ENCODE results near the gene FRMD3.

Gene FRMD3

GRCh38 chr9:83431101-83432060 is 106.8 kb downstream of the FRMD3 start:
- Histone ChIP-seq H3K27me3 (replicated peaks; ENCODE audit: control insufficient read depth, insufficient read depth, low read length, poor library complexity, severe bottlenecking) (no peaks in the 10 kb centered on the region), H3K4me3 (ENCODE audit: insufficient read depth, low read depth, low read length, poor library complexity, severe bottlenecking) (no peak overlapping the region), H3K4me1 (ENCODE audit: control insufficient read depth, insufficient read depth, low read length, poor library complexity, severe bottlenecking) (no peaks in the 10 kb centered on the region), H3K9me3 (ENCODE audit: control insufficient read depth, low read length) (no peaks in the 10 kb centered on the region), H3K27ac (ENCODE audit: insufficient read depth, low read length, poor library complexity, severe bottlenecking) (no peak overlapping the region), H3K36me3 (ENCODE audit: control insufficient read depth, insufficient read depth, low read length) (no peaks in the 10 kb centered on the region)
- DNase-seq, result no peak

DNA sequence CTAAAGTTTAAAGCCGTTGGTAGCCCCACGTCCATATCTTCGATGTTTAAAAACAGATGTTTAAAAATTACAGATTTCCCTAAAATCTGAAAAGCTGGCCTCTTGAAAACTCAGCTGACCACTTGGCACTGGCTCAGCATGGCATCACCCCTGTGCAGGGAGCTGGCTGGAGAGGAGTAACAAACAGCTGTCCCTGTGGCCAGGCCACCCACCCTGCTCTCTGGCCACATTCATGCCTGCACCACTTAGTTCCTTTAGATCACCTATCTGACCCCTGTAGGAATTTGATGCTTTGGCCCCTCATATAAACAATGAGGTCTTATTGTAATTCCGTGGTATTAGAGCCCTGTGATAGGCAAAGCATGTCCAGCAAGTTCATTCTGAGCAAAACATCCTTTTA is 107.5 kb downstream of the FRMD3 start:
- Histone ChIP-seq H3K4me1 (ENCODE audit: control insufficient read depth, insufficient read depth, low read length, poor library complexity, severe bottlenecking) (no peaks in the 10 kb centered on the region), H3K27ac (ENCODE audit: insufficient read depth, low read length, poor library complexity, severe bottlenecking) (no peak overlapping the region), H3K36me3 (ENCODE audit: control insufficient read depth, insufficient read depth, low read length) (no peaks in the 10 kb centered on the region), H3K4me3 (ENCODE audit: insufficient read depth, low read depth, low read length, poor library complexity, severe bottlenecking) (no peak overlapping the region), H3K27me3 (replicated peaks; ENCODE audit: control insufficient read depth, insufficient read depth, low read length, poor library complexity, severe bottlenecking) (no peaks in the 10 kb centered on the region), H3K9me3 (ENCODE audit: control insufficient read depth, low read length) (no peaks in the 10 kb centered on the region)
- DNase-seq, result no peak

DNA sequence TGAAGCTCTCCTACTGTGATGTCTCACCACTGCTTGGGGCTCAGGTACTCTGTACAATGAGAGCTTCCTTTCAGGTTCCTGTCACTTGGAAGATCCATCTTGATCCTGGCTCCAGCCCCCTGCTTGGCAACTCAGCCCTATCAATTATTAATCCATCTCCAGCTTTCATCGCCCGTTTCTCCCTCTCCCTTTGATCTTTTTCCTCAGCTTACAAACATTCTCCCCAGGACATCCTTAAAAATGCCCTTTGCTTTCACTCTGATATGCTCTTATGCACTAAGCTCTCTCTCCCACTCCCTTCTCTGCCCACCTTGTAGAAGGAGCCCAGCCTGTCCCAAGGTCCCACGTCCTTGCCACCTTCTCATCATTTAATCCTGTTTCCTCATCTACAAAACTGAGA is 109.0 kb downstream of the FRMD3 start:
- Histone ChIP-seq H3K9me3 (ENCODE audit: control insufficient read depth, low read length) (no peaks in the 10 kb centered on the region), H3K4me1 (ENCODE audit: control insufficient read depth, insufficient read depth, low read length, poor library complexity, severe bottlenecking) (no peaks in the 10 kb centered on the region), H3K27me3 (replicated peaks; ENCODE audit: control insufficient read depth, insufficient read depth, low read length, poor library complexity, severe bottlenecking) (no peaks in the 10 kb centered on the region), H3K27ac (ENCODE audit: insufficient read depth, low read length, poor library complexity, severe bottlenecking) (no peak overlapping the region), H3K4me3 (ENCODE audit: insufficient read depth, low read depth, low read length, poor library complexity, severe bottlenecking) (no peak overlapping the region), H3K36me3 (ENCODE audit: control insufficient read depth, insufficient read depth, low read length) (no peaks in the 10 kb centered on the region)
- DNase-seq, result no peak

DNA sequence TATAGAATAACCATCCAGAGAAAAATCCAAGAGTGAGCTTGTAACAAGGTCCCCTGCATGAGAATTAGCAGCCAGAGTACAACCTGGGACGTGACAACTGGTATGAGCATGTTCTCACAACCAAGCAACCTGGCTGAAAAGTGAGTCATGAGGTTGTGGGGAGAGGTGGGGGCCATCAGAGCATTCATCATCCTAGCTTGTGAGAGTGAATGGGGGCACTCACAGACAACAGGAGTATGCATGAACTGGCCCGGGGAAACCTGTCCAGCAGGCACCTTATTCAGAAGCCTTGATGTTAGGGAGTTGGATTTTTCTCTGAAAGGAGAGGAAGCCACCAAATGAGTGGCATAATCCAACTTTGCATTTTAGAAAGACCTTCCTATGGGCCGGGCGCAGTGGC is 113.0 kb downstream of the FRMD3 start:
- Histone ChIP-seq H3K27me3 (replicated peaks; ENCODE audit: control insufficient read depth, insufficient read depth, low read length, poor library complexity, severe bottlenecking) (no peaks in the 10 kb centered on the region), H3K4me3 (ENCODE audit: insufficient read depth, low read depth, low read length, poor library complexity, severe bottlenecking) (no peak overlapping the region), H3K27ac (ENCODE audit: insufficient read depth, low read length, poor library complexity, severe bottlenecking) (no peak overlapping the region), H3K9me3 (ENCODE audit: control insufficient read depth, low read length) (no peaks in the 10 kb centered on the region), H3K36me3 (ENCODE audit: control insufficient read depth, insufficient read depth, low read length) (no peaks in the 10 kb centered on the region), H3K4me1 (ENCODE audit: control insufficient read depth, insufficient read depth, low read length, poor library complexity, severe bottlenecking) (no peaks in the 10 kb centered on the region)
- no peak for DNase-seq

DNA sequence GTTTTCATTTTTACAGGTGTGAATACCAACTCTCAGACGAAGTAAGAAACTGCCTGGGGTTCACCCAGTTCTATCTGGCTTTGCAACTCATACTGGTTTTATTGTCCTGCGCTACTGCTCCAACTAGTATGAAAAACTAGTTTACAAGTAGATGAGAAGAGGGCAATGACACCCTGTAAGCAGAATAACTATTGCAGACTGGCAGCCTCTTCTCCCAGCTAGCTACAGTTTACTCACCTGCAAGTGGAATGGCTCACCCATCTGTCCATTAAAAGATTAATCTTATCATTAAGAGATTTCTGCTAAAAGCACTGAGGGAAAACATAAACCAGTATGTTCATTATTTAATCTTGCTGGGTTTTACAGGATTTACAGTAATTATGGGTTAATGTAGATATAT is 113.4 kb downstream of the FRMD3 start:
- no peak overlapping the region for H3K4me3 ChIP-seq (ENCODE audit: insufficient read depth, low read depth, low read length, poor library complexity, severe bottlenecking)

GRCh38 chr9:83423815-83424707 is 114.1 kb downstream of the FRMD3 start:
- H3K4me3 ChIP-seq (ENCODE audit: insufficient read depth, low read depth, low read length, poor library complexity, severe bottlenecking), result no peak overlapping the region
- no peaks in the 10 kb centered on the region for H3K9me3 ChIP-seq (ENCODE audit: control insufficient read depth, low read length)
- H3K27me3 ChIP-seq (replicated peaks; ENCODE audit: control insufficient read depth, insufficient read depth, low read length, poor library complexity, severe bottlenecking), result no peaks in the 10 kb centered on the region
- H3K36me3 ChIP-seq (ENCODE audit: control insufficient read depth, insufficient read depth, low read length), result no peaks in the 10 kb centered on the region
- H3K4me1 ChIP-seq (ENCODE audit: control insufficient read depth, insufficient read depth, low read length, poor library complexity, severe bottlenecking), result no peaks in the 10 kb centered on the region
- no peak for DNase-seq
- H3K27ac ChIP-seq (ENCODE audit: insufficient read depth, low read length, poor library complexity, severe bottlenecking), result no peak overlapping the region

More for the DNA sequence above, 113.4 kb downstream of the FRMD3 start:
- Histone ChIP-seq H3K36me3 (ENCODE audit: control insufficient read depth, insufficient read depth, low read length) (no peaks in the 10 kb centered on the region), H3K27me3 (replicated peaks; ENCODE audit: control insufficient read depth, insufficient read depth, low read length, poor library complexity, severe bottlenecking) (no peaks in the 10 kb centered on the region), H3K9me3 (ENCODE audit: control insufficient read depth, low read length) (no peaks in the 10 kb centered on the region), H3K27ac (ENCODE audit: insufficient read depth, low read length, poor library complexity, severe bottlenecking) (no peak overlapping the region), H3K4me1 (ENCODE audit: control insufficient read depth, insufficient read depth, low read length, poor library complexity, severe bottlenecking) (no peaks in the 10 kb centered on the region)
- DNase-seq, result no peak

- Histone ChIP-seq H3K27ac (ENCODE audit: insufficient read depth, low read length, poor library complexity, severe bottlenecking) (no peak overlapping the region), H3K27me3 (replicated peaks; ENCODE audit: control insufficient read depth, insufficient read depth, low read length, poor library complexity, severe bottlenecking) (no peaks in the 10 kb centered on the region), H3K4me3 (ENCODE audit: insufficient read depth, low read depth, low read length, poor library complexity, severe bottlenecking) (no peak overlapping the region), H3K4me1 (ENCODE audit: control insufficient read depth, insufficient read depth, low read length, poor library complexity, severe bottlenecking) (no peaks in the 10 kb centered on the region), H3K36me3 (ENCODE audit: control insufficient read depth, insufficient read depth, low read length) (no peaks in the 10 kb centered on the region), H3K9me3 (ENCODE audit: control insufficient read depth, low read length) (no peaks in the 10 kb centered on the region)
- DNase-seq, result no peak
Measured at GRCh38 chr9:83422527-83422926, 115.7 kb downstream of the FRMD3 start.

DNA sequence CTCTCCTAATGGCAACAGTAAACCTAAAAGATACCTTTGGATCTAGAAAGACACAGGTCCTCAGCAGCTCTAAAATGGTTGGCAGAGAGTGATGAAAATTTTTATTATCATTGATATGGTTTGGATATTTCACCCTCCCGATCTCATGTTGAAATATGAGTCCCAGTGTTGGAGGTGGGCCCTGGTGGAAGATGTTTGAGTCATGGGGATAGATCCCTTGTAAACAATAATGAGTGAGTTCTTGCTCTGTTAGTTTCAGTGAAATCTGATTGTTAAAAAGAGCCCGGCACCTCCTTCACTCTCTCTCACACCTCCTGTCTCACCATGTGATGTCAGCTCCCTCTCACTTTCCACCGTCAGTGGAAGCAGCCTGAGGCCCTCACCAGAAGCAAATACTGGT is 117.7 kb downstream of the FRMD3 start:
- Histone ChIP-seq H3K36me3 (ENCODE audit: control insufficient read depth, insufficient read depth, low read length) (no peaks in the 10 kb centered on the region), H3K9me3 (ENCODE audit: control insufficient read depth, low read length) (no peaks in the 10 kb centered on the region), H3K4me3 (ENCODE audit: insufficient read depth, low read depth, low read length, poor library complexity, severe bottlenecking) (no peak overlapping the region), H3K27me3 (replicated peaks; ENCODE audit: control insufficient read depth, insufficient read depth, low read length, poor library complexity, severe bottlenecking) (no peaks in the 10 kb centered on the region), H3K27ac (ENCODE audit: insufficient read depth, low read length, poor library complexity, severe bottlenecking) (no peak overlapping the region), H3K4me1 (ENCODE audit: control insufficient read depth, insufficient read depth, low read length, poor library complexity, severe bottlenecking) (no peaks in the 10 kb centered on the region)
- DNase-seq, result no peak

DNA sequence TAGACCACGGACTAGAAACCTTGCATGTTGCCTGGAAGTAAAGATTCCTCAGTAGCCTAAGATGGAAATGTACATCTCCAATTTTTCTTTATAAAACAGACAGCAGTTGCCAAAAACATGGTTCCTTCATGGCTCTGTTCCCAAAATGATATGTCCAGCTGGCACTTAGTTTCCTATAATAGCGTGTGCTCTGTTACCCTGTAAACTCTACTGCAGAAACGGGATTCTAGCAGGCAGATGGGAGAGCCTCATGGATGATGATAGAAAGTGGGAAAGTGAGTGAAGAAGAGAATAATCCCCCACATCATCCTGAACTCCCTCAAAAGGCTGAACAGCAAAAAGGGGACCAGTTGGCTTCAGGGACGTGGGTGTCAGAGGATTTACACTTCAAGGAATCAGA is 118.2 kb downstream of the FRMD3 start:
- no peaks in the 10 kb centered on the region for H3K4me1 ChIP-seq (ENCODE audit: control insufficient read depth, insufficient read depth, low read length, poor library complexity, severe bottlenecking)
- H3K36me3 ChIP-seq (ENCODE audit: control insufficient read depth, insufficient read depth, low read length), result no peaks in the 10 kb centered on the region
- H3K9me3 ChIP-seq (ENCODE audit: control insufficient read depth, low read length), result no peaks in the 10 kb centered on the region
- no peak for DNase-seq
- H3K27me3 ChIP-seq (replicated peaks; ENCODE audit: control insufficient read depth, insufficient read depth, low read length, poor library complexity, severe bottlenecking), result no peaks in the 10 kb centered on the region
- H3K4me3 ChIP-seq (ENCODE audit: insufficient read depth, low read depth, low read length, poor library complexity, severe bottlenecking), result no peak overlapping the region
- no peak overlapping the region for H3K27ac ChIP-seq (ENCODE audit: insufficient read depth, low read length, poor library complexity, severe bottlenecking)

- Histone ChIP-seq H3K27me3 (replicated peaks; ENCODE audit: control insufficient read depth, insufficient read depth, low read length, poor library complexity, severe bottlenecking) (no peaks in the 10 kb centered on the region), H3K36me3 (ENCODE audit: control insufficient read depth, insufficient read depth, low read length) (no peaks in the 10 kb centered on the region), H3K4me1 (ENCODE audit: control insufficient read depth, insufficient read depth, low read length, poor library complexity, severe bottlenecking) (no peaks in the 10 kb centered on the region), H3K9me3 (ENCODE audit: control insufficient read depth, low read length) (no peaks in the 10 kb centered on the region), H3K27ac (ENCODE audit: insufficient read depth, low read length, poor library complexity, severe bottlenecking) (no peak overlapping the region), H3K4me3 (ENCODE audit: insufficient read depth, low read depth, low read length, poor library complexity, severe bottlenecking) (no peak overlapping the region)
- DNase-seq, result no peak
Measured at GRCh38 chr9:83418283-83418682, 119.9 kb downstream of the FRMD3 start.
